ENCODE results near the gene SBK2.
"Not testable (repeated sequence)": the region's sequence is repeated elsewhere in the genome, so short reads cannot be mapped to it uniquely, and the experiment has no call there.

SBK2 gene

DNA sequence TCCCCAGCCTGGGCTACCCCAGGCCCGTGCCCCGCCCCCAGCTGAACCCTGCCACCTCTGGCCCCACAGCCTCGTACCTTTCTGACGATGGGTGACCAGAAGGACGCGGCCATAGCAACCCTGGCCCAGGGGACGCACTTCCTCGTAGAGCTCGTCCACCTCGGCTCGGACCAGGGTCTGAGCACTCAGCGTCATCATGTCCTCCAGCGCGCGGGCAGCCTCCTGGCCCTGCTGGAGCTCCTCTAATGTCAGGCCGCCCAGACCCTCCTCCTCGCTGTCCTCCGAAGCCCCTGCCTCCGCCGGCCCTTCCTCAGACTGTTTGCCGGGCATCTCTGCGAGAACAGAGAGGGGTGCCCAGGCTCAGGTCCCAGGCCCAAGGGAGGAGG, 975 bp downstream of the SBK2 start:
- DNase-seq (ENCODE audit: low read depth in 2 of 2), result no peak

DNA sequence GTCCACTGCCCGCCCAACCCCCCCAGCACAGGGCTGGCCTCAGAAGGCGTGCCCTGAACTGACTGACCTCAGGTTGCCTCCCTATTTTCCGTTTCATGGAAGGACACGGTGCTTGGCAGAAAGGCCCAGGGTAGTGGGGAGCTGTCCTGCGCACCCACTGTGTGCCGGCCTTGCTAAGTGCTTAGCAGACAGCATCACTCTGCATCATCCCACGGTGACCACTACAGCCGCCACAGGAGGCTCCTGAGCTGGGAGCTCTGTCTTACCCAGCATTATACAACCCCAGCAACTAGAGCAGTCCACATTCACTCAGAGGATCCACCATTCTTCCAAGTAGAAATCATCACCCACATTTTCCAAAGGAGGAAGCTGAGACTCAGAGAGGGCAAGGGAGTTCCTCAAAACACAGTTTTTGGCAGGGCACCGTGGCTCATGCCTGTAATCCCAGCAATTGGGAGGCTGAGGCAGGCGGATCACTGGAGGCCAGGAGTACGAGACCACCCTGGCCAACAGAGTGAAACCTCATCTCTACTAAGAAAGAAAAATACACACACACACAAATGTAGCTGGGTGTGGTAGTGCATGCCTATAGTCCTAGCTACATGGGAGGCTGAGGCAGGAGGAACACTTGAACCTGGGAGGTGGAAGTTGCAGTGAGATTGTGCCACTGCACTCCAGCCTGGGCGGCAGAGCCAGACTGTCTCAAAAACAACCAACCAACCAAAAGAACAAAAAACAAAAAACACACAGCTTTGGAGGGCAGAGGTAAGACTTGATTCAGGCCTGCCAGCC, 1.6 kb downstream of the SBK2 start:
- no peak for DNase-seq (ENCODE audit: low read depth in 2 of 2)

DNA sequence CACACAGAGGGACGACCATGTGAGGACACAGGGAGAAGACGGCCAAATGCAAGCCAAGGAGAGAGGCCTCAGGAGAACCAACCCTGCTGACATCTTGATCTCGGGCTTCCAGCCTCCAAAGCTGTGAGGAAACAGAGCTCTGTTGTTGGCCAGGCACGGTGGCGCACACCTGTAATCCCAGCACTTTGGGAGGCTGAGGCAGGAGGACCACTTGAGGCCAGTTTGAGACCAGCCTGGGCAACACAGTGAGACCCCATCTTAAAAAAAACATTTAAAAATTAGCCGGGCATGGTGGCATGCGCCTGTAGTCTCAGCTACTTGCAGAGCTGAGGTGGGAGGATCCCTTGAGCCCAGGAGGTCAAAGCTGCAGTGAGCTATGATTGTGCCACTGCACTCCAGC, 2.7 kb downstream of the SBK2 start:
- DNase-seq (ENCODE audit: low read depth in 2 of 2), result not testable (repeated sequence)

DNA sequence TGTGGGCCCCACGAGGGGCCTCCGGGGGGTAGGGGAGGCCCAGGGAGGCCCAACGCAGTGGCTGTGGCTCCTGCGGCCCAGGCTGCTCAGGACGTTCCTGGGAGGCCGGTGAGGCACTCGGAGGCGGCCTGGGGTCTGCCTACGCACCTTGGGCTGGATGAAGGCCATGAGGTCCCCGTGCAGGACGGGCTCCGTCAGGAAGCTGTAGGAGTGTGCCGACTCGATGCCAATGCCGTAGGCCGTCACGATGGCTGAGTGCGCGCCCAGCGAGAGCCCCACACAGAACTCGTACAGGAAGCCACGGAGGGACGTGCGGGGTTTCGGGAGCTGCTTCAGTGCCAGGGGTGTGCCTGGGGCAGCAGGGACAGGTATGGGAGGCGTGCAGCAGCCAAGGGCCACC, 5.9 kb downstream of the SBK2 start:
- no peak for DNase-seq (ENCODE audit: low read depth in 2 of 2)

DNA sequence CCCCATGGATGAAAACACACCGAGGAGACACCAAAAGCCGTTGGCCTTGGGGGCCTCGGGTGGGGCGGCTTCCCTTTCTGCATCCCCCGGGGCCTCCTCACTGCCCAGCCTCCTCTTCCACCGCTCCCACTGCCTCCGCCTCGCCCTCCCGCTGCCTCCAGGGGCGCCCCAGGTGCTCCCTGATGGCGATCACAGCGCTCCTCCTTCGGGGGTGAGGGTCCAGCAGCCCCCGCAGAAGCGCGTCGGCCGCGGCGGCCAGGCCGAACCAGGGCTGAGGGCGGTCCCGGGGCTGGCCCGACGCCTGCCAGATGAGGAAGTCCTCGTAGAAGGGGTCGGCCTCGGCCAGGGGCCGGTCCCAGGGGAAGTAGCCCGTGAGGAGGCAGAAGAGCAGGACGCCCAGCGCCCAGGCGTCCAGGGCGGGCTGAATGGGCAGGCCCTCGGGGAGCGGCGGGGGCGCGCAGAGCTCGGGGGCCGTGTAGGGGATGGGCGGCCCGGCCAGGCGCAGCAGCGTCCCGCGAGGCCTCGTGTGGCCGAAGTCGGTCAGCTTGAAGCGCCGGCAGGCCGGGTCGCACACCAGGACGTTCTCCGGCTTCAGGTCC, 7.2 kb downstream of the SBK2 start:
- DNase-seq (ENCODE audit: low read depth in 2 of 2), result no peak

DNA sequence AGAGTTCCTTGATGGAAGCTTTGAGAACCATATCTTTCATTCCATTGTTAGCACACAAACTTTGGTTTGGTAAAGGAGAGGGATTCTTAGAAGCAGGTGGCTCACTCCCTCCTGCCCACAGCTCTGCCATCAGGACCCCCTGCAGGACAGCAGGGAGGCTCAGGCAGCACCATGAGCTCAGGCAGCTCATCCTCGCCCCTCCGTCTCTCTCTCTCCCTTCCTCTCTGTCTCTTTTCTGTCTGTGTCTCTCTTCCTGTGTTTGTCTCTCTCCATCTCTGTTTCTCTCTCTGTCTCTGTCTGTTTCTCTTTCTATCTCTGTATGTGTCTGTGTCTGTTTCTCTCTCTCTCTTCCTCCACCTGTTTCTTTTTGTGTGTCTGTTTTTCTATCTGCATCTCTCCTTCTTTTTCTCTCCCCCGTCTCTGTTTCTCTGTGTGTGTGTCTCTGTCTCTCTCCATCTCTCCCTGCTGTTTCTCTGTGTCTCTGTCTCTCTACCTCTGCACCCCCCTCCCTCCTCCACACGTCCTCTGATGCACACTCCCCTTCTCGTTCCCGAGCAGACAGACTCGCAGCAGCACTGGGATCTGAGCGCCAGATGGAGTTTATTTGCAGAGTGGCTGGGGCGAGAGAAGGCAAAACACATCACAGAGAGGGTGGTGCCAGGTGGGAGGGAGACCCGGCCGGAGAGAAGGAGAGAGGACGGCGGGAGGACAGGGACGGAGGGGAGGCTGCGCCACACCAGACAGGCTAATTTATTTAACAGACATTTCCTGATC, 8.7 kb downstream of the SBK2 start:
- DNase-seq (ENCODE audit: low read depth in 2 of 2), result no peak

DNA sequence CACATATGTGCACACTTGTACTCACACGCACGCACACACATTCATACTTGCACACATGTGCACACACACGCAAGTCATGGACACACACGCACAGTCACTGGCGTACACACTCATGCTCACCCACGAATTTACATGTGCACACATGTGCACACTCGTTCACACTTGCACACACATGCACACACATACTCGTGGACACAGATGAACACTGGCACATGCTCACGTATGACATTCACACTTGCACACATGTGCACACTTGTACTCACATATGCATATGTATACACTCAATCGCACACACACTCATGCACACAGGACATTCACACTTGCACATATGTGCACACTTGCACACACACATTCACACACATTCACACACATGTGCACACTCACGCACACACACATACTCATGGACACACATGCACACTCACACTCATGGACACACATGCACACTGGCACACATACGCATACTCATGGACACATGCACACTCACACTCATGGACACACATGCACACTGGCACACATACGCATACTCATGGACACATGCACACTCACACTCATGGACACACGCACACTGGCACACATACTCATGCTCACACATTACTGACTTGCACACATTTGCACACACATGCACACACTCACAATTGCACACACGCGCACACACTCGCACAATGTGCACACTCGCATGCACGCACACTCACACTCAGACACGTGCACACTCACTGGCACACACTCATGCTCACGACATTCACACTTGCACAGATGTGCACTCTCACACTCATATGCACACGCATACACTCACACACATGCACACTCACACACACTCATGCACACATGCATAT, 9.5 kb downstream of the SBK2 start:
- no peak for DNase-seq (ENCODE audit: low read depth in 2 of 2)

DNA sequence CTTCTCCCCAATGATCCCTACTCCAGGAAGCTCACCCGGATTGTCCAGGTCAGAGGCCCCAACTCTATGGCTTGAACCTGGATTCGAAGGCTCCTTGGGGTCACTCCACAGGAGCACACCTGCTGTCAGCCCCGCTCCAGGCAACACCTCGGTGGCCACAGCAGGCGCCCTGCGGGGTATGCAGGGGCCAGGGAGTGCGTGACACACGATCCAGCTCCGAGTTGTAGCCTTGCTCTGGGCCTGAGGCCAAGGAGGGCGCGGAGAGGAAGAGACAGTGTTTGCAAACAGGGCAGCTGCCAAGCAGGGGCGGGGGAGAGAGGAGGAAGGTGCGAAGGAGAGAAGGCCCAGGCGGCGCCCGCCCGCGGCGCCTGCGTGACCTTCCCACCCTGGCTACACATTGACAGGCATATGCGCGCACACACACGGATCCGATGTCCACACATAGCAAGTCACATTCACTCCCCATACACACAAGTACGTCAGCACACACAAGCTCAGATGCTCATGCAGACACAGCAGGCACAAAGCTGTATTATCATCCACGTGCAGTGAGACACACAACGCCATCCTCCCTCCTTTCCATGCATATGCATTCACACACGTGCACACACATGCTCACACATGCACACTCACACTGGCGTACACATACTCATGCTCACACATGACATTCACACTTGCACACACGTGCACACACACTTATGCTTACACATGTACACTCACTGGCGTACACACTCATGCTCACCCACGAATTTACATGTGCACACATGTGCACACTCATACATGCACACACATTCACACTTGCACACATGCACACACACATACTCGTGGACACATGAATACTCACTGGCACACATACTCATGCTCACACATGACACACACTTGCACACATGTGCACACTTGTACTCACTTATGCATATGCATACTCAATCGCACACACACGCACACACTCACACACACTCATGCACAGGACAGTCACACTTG, 10.4 kb downstream of the SBK2 start:
- DNase-seq (ENCODE audit: low read depth in 2 of 2), result no peak

DNA sequence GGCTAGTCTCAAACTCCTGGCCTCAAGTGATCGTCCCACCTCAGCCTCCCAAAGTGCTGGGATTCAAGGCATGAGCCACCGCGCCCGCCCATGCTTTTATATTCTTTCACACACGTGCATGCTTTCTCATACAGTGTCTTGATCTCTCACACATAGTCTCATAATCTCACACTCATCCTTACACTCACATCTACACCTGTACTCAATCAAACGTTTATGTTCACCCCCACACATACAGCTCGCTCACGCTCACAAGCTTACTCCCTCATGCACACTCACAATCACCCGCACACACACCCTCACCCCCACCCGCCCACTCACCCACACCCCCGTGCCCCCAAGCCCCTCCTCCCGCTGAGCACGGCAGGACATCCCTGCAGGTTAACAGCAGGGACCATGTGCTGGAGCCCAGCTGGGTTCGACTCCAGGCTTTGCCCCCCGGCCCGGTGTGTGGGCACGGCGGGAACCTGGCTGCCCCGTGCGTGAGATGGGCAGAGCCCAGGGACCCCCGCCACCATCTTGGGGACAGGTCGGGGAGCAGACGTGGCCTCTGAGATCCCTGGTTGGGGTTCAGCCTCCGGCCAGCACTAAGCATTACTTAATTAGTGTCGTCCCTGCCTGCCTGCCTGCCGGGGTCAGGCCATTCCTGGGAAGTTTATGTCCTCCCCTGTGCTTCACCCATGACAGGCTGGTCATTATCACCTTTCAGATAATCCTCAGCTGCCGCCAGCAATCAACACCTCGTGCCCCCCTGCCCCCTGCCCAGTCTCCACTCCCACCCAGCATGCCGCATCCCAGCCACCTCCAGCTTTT, 11.4 kb downstream of the SBK2 start:
- DNase-seq (ENCODE audit: low read depth in 2 of 2), result no peak

DNA sequence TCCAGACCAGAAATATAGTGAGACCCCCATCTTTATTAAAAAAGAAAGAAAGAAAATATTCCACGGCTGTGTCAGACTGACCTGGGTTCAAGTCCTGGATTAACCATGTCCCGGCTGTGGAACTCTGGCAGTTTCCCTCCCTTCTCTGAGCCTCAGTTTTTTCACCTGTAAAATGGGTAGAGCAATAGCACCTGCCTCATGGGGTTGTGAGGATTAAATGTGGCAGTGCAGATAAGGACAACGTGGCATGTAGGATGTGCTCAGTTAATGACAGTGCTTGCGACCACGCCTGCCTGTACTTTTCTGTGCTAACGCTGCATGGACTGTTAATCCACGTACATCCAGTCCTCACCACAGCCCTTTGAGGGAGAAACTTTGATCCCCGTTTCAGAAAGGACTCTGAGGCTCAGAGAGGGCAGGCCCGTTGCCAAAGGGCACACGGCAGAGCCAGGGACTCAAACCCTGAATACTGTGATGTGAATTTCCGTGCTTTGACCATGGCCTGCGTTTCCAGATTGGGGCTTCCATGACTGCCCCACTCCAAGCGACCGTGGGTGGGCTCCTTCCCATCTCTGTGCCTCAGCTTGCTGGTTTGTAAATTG, 16.1 kb downstream of the SBK2 start:
- no peak for DNase-seq (ENCODE audit: low read depth in 2 of 2)

DNA sequence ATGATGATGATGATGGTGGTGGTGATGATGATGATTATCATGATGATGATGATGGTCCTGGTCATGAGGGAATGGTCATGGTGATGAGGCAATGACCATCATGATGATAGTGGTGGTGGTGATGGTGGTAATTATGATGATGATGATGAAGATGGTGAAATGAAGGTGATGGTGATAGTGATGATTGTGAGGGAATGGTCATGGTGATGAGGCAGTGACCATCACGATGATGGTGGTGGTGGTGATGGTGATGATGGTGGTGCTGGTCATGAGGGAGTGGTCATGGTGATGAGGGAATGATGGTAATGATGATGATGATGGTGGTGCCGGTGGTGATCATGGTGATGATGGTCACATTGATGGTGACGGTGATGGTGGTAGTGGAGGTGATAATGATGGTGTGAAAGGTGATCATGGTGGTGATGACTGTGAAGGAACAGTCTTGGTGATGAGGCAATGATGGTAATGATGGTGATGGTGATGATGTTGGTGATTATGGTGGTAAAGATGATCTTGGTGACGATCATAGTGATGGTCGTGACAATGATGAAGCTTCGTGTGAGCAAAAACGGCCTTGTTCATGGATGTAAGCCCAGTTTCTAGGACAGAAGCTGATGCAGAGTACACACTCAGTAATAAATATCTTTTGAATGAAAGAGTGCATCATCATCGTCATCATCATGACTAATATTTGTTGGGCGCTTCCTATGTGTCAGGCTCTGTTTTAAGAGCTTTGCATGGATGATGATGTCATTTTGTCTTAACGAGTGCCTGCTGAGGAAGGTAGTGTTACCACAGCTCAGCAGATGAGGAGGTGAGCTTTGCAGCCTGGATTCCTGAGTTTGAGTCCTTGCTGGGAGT, 17.3 kb downstream of the SBK2 start:
- DNase-seq (ENCODE audit: low read depth in 2 of 2), result no peak

DNA sequence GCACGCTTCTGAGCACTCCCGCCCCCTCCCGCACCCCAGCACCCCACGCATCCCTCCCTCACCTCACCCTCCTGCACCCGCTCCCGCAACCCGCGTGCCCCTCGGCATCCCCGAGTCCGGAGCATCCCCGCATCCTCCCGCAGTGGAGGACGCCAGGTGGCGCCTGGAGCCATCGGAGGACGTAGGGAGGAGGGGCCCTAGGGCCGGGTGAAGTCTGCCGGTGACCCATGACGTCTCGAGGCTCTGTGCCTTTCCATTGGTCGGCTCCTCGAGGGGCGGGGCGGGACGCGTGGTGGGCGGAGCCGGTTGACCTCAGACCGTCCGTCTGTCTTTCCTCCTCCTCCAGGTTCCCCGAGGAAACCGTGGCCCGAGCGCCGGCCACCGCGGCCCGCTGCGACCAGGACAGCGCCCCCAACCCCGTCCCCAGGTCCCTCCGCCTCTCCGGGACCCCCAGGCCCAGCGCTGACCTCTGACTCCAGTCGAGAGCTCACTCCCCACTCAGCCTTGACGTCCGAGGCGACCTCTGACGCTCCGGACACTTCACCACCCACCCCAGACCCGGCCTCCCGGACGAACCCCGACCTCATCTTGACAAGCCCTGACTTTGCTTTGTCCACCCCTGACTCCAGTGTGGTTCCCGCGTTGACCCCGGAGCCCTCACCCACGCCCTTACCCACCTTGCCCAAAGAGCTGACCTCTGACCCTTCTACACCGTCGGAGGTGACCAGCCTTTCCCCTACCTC, 19.9 kb downstream of the SBK2 start:
- peak; percentile 73 to 75 for DNase-seq (ENCODE audit: low read depth in 2 of 2)

DNA sequence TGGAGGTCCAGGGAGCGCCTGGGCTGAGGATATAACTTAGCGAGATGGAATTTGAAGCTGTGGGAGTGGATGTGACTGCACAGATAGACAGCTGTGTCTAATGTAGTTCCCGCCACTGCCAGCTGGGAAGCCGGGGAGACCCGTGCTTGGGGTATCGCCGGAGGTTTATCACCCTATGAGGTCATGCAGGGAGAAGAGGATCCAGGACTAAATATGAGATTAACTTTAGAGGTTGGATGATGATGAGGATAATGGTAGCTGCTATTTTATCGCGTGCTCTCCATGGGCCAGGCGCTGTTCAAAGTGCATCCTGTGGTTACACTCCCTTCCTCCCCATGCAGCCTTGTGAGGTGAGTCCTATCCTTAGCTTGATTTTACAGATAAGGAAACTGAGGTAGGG, 28.8 kb downstream of the SBK2 start:
- no peak for DNase-seq (ENCODE audit: low read depth in 2 of 2)

DNA sequence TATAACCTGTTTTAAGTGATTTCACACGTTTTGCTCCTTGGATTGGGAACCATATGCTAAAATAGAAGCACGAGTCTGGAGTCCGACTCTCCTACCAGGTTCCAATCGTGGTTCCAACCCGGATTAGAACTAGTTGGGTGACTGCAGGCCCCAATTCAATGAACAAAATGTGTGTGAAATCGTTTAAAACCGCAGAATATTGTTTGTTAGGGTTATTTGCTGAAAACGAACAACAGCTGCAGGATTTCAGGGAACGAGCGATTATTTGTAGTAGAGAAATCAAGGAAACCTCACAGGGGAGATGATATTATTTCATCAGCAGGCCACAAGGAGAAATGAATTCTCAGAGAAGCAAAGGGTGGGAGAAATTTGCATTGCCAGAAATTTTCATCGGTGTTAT, 32.0 kb downstream of the SBK2 start:
- DNase-seq (ENCODE audit: low read depth in 2 of 2), result no peak

DNA sequence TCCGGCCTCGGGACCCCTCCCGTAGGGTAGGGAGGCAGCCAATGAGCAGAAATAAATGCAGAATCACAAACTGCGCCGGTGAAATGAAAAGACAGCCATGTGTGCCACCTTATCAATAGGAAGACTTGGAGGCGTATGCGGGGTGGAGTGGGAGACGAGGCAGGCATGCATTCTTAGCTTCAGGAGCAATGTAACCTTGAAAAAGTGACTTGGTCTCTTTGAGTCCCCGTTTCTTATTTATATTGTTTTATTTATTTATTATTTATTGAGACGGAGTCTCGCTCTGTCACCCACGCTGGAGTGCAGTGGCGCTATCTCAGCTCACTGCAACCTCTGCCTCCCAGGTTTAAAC, 32.7 kb downstream of the SBK2 start:
- no peak for DNase-seq (ENCODE audit: low read depth in 2 of 2)

DNA sequence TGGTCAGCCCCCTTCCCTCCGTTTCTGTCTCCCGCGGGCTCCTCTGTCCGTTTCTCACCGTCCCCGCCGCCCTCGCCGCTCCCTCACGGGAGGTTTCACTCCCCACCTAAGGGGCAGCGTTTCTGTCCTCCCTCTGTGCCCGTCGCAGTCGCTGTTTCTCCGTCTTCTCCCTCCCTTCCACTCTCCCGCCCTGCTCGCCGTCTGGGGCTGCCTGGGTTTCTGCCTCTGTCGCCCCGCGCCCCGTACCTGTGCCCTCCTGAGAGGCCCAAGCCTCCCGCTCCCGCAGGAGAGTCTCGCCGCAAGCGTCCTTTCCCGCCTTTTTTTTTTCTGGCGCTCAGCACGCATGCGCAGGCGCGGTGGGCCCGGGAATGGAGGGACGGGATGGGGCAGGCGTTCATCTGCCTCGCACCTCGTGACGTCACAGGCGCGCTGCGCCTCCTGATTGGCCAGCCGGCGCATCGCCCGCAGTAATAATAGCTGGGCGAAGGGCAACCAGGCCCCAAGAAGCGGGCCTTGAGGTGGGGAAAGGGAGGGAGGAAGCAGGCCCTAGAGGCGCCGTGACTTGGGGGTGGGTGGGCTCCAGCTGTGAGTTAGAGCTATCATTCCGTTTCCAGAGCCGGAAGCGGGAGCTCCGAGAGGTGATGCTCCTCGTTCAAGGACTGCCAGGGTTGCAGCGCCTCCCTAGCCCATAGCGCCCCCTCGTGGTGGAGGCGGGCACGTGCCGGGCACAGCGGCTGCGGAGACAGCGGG, 33.3 kb downstream of the SBK2 start:
- DNase-seq (ENCODE audit: low read depth in 2 of 2), result peak; percentile 75 to 78

DNA sequence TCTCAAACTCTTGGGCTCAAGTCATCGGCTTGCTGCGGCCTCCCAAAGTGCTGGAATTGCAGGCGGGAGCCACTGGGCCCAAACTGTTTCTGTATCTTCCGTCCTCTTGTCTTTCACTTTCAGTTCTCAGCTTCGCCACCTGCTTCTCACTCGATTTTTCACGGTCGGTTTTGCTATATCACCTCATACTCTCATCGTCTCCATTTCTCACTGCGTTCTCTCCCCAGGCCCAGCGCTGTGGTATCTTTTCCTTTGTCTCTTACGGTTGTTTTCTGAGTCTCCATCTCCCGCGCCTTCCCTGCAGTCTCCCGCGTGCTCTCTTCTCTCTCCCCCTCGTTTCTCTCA, 33.8 kb downstream of the SBK2 start:
- DNase-seq (ENCODE audit: low read depth in 2 of 2), result no peak
